T-cell (primary cell): ENCODE measurements around the gene PAX4. TPM values are rescaled to one million over a fixed set of nuclear protein-coding genes. Genes with fewer than 3 reads are reported as not detected.

Experiments used
- ATAC-seq, 4 experiments: fragments of 200-7000 bp in 3 of 4; fragments of 150-1000 bp in 1 of 4; cut with Tn5 transposase; replicated peaks in 1 of 4; 1 replicate in 3 of 4; 2 replicates in 1 of 4; pipeline ENCODE4 v1.10.0; 2021; ENCODE audit warnings: moderate library complexity in 3 of 4, mild to moderate bottlenecking in 2 of 4, moderate number of reproducible peaks in 1 of 4
- CTCF ChIA-PET, 2 donors: fragments of 300-600 bp; sonication (Branson Sonifier 250); formaldehyde crosslinking; loops; one replicate each; lab custom pipeline; 2022; ENCODE audit warnings: antibody characterized with exemption in 2 of 2; lab: Charles Lee
- POLR2A ChIA-PET, 2 donors: fragments of 300-600 bp; sonication (Branson Sonifier 250); formaldehyde crosslinking; loops; one replicate each; lab custom pipeline; 2022; ENCODE audit warnings: antibody characterized with exemption in 2 of 2; lab: Charles Lee
- DNase-seq, 35 experiments: peaks; one replicate each; pipeline versions ENCODE4 v3.0.0 to v3.0.0-alpha.2; 2013 to 2023
- H3K27ac ChIP-seq: one replicate; pipeline ENCODE4 v1.5.1; 2013; ENCODE audit warnings: low read length
- H3K27me3 ChIP-seq, 2 experiments: replicated peaks in 1 of 2; 1 replicate in 1 of 2; 2 replicates in 1 of 2; pipeline versions ENCODE4 v1.6.1 to v1.7.0; 2013; ENCODE audit warnings: low read length in 1 of 2, mixed read lengths in 1 of 2; ENCODE audit not compliant: control insufficient read depth in 2 of 2, insufficient read depth in 2 of 2; ENCODE audit errors: extremely low read depth in 1 of 2
- H3K36me3 ChIP-seq, 2 donors: 1 replicate in 1 of 2; 2 replicates in 1 of 2; pipeline versions ENCODE4 v1.6.1 to v1.7.0; 2013; ENCODE audit warnings: low read length in 1 of 2; ENCODE audit not compliant: control insufficient read depth in 2 of 2, insufficient read depth in 1 of 2; ENCODE audit errors: extremely low read depth in 1 of 2
- H3K4me1 ChIP-seq, 2 experiments: 1 replicate in 1 of 2; 2 replicates in 1 of 2; pipeline versions ENCODE4 v1.6.1 to v1.7.0; 2013; ENCODE audit warnings: low read length in 2 of 2, mixed read lengths in 1 of 2; ENCODE audit not compliant: insufficient read depth in 2 of 2, control insufficient read depth in 1 of 2; ENCODE audit errors: extremely low read depth in 1 of 2
- H3K4me3 ChIP-seq, 2 donors: 1 replicate in 1 of 2; 2 replicates in 1 of 2; pipeline versions ENCODE4 v1.5.1 to v1.7.0; 2013; ENCODE audit warnings: mild to moderate bottlenecking in 2 of 2, low read length in 1 of 2, moderate library complexity in 1 of 2; ENCODE audit not compliant: control insufficient read depth in 1 of 2; ENCODE audit errors: extremely low read depth in 1 of 2
- H3K9me3 ChIP-seq: 2 replicates; pipeline ENCODE4 v1.7.0; 2013
- H3K27ac Mint-ChIP-seq, 2 donors: one replicate each; pipeline ENCODE4 v1.8.0; 2020 to 2021; ENCODE audit warnings: mild to moderate bottlenecking in 2 of 2, mixed read lengths in 2 of 2
- H3K27me3 Mint-ChIP-seq, 2 donors: one replicate each; pipeline ENCODE4 v1.8.0; 2021 to 2022; ENCODE audit warnings: mixed read lengths in 2 of 2
- H3K36me3 Mint-ChIP-seq: one replicate; pipeline ENCODE4 v1.8.0; 2021; ENCODE audit warnings: mixed read lengths
- H3K4me1 Mint-ChIP-seq, 3 donors: one replicate each; pipeline ENCODE4 v1.8.0; 2020 to 2022; ENCODE audit warnings: mixed read lengths in 3 of 3, mild to moderate bottlenecking in 1 of 3
- H3K4me3 Mint-ChIP-seq, 3 donors: one replicate each; pipeline ENCODE4 v1.8.0; 2020 to 2022; ENCODE audit warnings: mild to moderate bottlenecking in 3 of 3, mixed read lengths in 3 of 3, moderate library complexity in 3 of 3
- H3K9me3 Mint-ChIP-seq, 3 donors: one replicate each; pipeline ENCODE4 v1.8.0; 2020 to 2022; ENCODE audit warnings: mixed read lengths in 3 of 3
- WGBS: methylation state at CpG from one replicate; pipeline ENCODE4 v1.1.5; 2013; ENCODE audit warnings: missing lambda C conversion rate; ENCODE audit not compliant: insufficient coverage; 5-methylcytosine and 5-hydroxymethylcytosine counted together
- total RNA-seq, 35 experiments: library from RNA in 6 of 35; stranded (reverse) in 6 of 35; fragments of 120-200 nt in 1 of 35; gene quantifications; one replicate each; pipeline versions ENCODE4 v1.2.1 to v1.2.4 and lab custom pipeline; 2013 to 2026

PAX4 gene
- total RNA-seq, 5 donors from 2014 or later (not counting 1 experiment from before 2014, with no cell fraction given), result not detected

DNA sequence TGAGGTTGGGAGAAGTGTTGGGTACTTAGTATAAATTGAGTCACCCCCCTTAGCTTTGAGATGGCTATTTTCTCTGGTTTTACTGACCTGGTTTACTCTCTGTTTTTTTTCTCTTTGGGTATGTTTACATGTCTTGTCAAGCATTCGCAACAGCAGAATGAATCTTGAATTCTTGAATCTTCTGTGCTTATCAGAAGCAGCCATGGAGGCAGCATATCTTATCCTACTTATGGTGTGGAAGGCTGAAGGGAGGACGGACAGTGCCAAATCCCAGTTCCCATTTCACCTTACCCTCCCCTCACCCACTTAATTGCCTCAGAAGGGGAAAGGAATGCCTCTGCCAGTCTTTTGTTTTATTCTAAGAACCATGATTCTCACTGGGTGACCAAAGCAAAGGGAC is 37.8 kb upstream of the PAX4 start:
- H3K27ac ChIP-seq, result no peak overlapping the region
- H3K4me3 ChIP-seq, result no peak overlapping the region
- peaks cover 0 to 9% of the 10 kb centered on the region in 2 donors for H3K36me3 ChIP-seq
- no peaks in the 10 kb centered on the region for H3K9me3 ChIP-seq
- CTCF ChIA-PET, result interaction anchor here in 1 of 2 donors (0.6 kb wide), 1 partner anchor 8 kb away, joined by 3 read pairs; no protein-coding TSS in a partner anchor
- ATAC-seq, result no peak
- H3K27ac Mint-ChIP-seq, result no peak overlapping the region
- H3K36me3 Mint-ChIP-seq, result peaks cover 31% of the 10 kb centered on the region
- no peaks in the 10 kb centered on the region for H3K9me3 Mint-ChIP-seq
- no peak overlapping the region for H3K4me3 Mint-ChIP-seq
- no peak for DNase-seq
- peaks cover 77 to 89% (median 78%) of the 10 kb centered on the region in 3 donors for H3K4me1 Mint-ChIP-seq
- peaks cover 17 to 32% of the 10 kb centered on the region in 2 experiments for H3K4me1 ChIP-seq
- POLR2A ChIA-PET, result interaction anchor here in 1 of 2 donors (0.6 kb wide), 2 partner anchors 21 to 280 kb away, joined by 3 read pairs; no protein-coding TSS in a partner anchor
- H3K27me3 ChIP-seq, result no peaks in the 10 kb centered on the region
- no CpG with 5 or more reads among the region's 2 CpGs for whole genome bisulfite sequencing
- H3K27me3 Mint-ChIP-seq, result no peaks in the 10 kb centered on the region

- H3K27me3 ChIP-seq, result no peaks in the 10 kb centered on the region
- Mint-ChIP-seq H3K36me3 (peaks cover 27% of the 10 kb centered on the region), H3K9me3 (no peaks in the 10 kb centered on the region), H3K4me3 (peak overlapping the region in 2 of 3 donors; percentile 51 to 98), H3K27me3 (no peaks in the 10 kb centered on the region), H3K27ac (peak overlapping the region in 1 of 2 donors; percentile 15), H3K4me1 (peaks cover 70 to 79% (median 72%) of the 10 kb centered on the region in 3 donors)
- DNase-seq (no peak), ATAC-seq (no peak)
- H3K36me3 ChIP-seq, result peaks cover 0 to 6% of the 10 kb centered on the region in 2 donors
- WGBS, result 61% methylated on average over 3 of the region's 5 CpGs
- no peaks in the 10 kb centered on the region for H3K9me3 ChIP-seq
- peaks cover 17 to 33% of the 10 kb centered on the region in 2 experiments for H3K4me1 ChIP-seq
- POLR2A ChIA-PET, result interaction anchor here in 1 of 2 donors (0.6 kb wide), 1 partner anchor 14 kb away, joined by 4 read pairs; no protein-coding TSS in a partner anchor
- H3K4me3 ChIP-seq, result no peak overlapping the region
- no peak overlapping the region for H3K27ac ChIP-seq
- CTCF ChIA-PET, result no interaction called here
These were observed 36.8 kb upstream of the PAX4 start for GRCh38 chr7:127654404-127655394.

GRCh38 chr7:127653396-127653795 is 35.5 kb upstream of the PAX4 start:
- ATAC-seq (no peak), DNase-seq (no peak)
- Histone ChIP-seq H3K27ac (no peak overlapping the region), H3K36me3 (peaks cover 0 to 6% of the 10 kb centered on the region in 2 donors), H3K9me3 (no peaks in the 10 kb centered on the region), H3K4me1 (peaks cover 17 to 33% of the 10 kb centered on the region in 2 experiments), H3K4me3 (no peak overlapping the region), H3K27me3 (no peaks in the 10 kb centered on the region)
- Mint-ChIP-seq H3K4me1 (peaks cover 61 to 66% (median 62%) of the 10 kb centered on the region in 3 donors), H3K4me3 (peak overlapping the region in 2 of 3 donors; percentile 98 to 99), H3K27me3 (no peaks in the 10 kb centered on the region), H3K27ac (no peak overlapping the region), H3K9me3 (no peaks in the 10 kb centered on the region), H3K36me3 (peaks cover 19% of the 10 kb centered on the region)
- ChIA-PET POLR2A (interaction anchor here in 1 of 2 donors (0.8 kb wide), 1 partner anchor 29 kb away, joined by 4 read pairs; no protein-coding TSS in a partner anchor), CTCF (no interaction called here)
- no CpG with 5 or more reads among the region's 4 CpGs for WGBS

GRCh38 chr7:127652333-127653248 is 34.6 kb upstream of the PAX4 start:
- CTCF ChIA-PET, result interaction anchor here in 1 of 2 donors (0.6 kb wide), 1 partner anchor 764 kb away, joined by 4 read pairs; no protein-coding TSS in a partner anchor
- Histone ChIP-seq H3K27me3 (peaks cover 0 to 3% of the 10 kb centered on the region in 2 experiments), H3K36me3 (peaks cover 0 to 6% of the 10 kb centered on the region in 2 donors), H3K4me1 (peaks cover 17 to 33% of the 10 kb centered on the region in 2 experiments), H3K4me3 (peak overlapping the region; percentile 96), H3K9me3 (no peaks in the 10 kb centered on the region), H3K27ac (peak overlapping the region; percentile 64)
- H3K4me3 Mint-ChIP-seq, result peak overlapping the region in 2 of 3 donors; percentile 98 to 99
- H3K27ac Mint-ChIP-seq, result peak overlapping the region; percentile 94 to 99
- DNase-seq (peak in 1 of 35 experiments; percentile 2), ATAC-seq (peak; percentile 12 to 24 (median 20))
- peaks cover 58 to 60% (median 58%) of the 10 kb centered on the region in 3 donors for H3K4me1 Mint-ChIP-seq
- H3K27me3 Mint-ChIP-seq, result no peaks in the 10 kb centered on the region
- WGBS, result 1% methylated on average over 31 of the region's 38 CpGs
- peaks cover 16% of the 10 kb centered on the region for H3K36me3 Mint-ChIP-seq
- POLR2A ChIA-PET, result interaction anchor here in 1 of 2 donors (0.8 kb wide), 1 partner anchor 30 kb away, joined by 4 read pairs; no protein-coding TSS in a partner anchor
- no peaks in the 10 kb centered on the region for H3K9me3 Mint-ChIP-seq

DNA sequence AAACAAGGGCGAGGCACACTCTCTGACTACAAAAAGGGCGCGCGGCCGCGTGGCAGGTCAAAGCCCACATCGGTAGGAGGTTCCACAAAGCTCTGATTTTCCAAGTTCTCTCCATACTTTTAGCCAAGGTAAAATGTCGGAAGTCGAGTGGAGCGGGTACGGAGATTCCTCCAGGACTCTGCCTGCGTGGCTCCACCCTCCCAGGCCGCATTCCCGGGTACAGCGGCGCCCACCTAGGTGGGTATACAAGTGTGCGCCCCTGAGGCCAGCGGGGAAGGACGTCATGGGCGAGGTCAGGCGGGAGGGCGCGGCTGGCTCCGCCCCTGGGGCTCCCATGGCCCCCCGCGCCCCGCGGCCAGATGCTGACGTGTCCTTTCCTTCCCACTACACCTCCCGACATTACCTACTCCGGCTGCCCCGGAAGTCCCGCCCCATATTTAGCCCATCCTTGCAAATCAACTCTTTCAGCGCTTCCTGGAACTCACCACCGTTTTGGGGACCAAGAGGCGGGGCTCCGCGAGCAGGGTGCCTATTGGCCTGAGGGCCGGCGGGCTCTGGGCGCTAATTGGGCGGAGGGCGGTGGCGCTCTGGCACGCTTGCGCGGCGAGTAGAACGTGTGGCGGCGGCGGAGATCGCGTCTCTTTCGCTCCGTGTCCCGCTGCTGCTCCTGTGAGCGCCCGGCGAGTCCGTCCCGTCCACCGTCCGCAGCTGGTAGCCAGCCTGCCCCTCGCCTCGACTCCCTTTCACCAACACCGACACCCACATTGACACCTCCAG is 33.8 kb upstream of the PAX4 start, which contains the start of gene SND1:
TSS of gene SND1 (plus strand) at position 639 of the 777 bp plus-strand sequence. CDS start 180 bp downstream, outside the sequence.
- DNase-seq (peak; percentile 92 to 100 (median 99)), ATAC-seq (peak; percentile 94 to 97 (median 95))
- H3K9me3 Mint-ChIP-seq, result no peaks in the 10 kb centered on the region
- H3K4me1 ChIP-seq, result peaks cover 17 to 33% of the 10 kb centered on the region in 2 experiments
- H3K9me3 ChIP-seq, result no peaks in the 10 kb centered on the region
- H3K27me3 ChIP-seq, result peaks cover 0 to 3% of the 10 kb centered on the region in 2 experiments
- H3K36me3 Mint-ChIP-seq, result peaks cover 11% of the 10 kb centered on the region
- H3K27ac ChIP-seq, result peak within 1 kb of the TSS; percentile 97
- whole genome bisulfite sequencing, result under 1% methylated on average over 66 of the region's 67 CpGs
- ChIA-PET CTCF (no interaction called here), POLR2A (interaction anchor here in 1 of 2 donors (0.8 kb wide), 1 partner anchor 66 kb away, joined by 3 read pairs; the partner anchor contains the start of gene GCC1)
- H3K36me3 ChIP-seq, result peaks cover 0 to 6% of the 10 kb centered on the region in 2 donors
- peaks cover 52 to 53% (median 53%) of the 10 kb centered on the region in 3 donors for H3K4me1 Mint-ChIP-seq
- H3K4me3 ChIP-seq, result peak within 1 kb of the TSS; percentile 96
- H3K4me3 Mint-ChIP-seq, result peak within 1 kb of the TSS in 2 of 3 donors; percentile 98 to 99
- H3K27me3 Mint-ChIP-seq, result no peaks in the 10 kb centered on the region
- peak within 1 kb of the TSS; percentile 94 to 99 for H3K27ac Mint-ChIP-seq
